Mesendoderm (in vitro differentiated cells): ENCODE measurements around the gene CBX8.

Experiments used
- DNase-seq: peaks from one replicate; pipeline ENCODE4 v3.0.0; 2013
- H2AK5ac ChIP-seq: 2 replicates; pipeline ENCODE4 v1.6.1; 2013; ENCODE audit warnings: low read length, inconsistent platforms
- H2BK120ac ChIP-seq: 2 replicates; pipeline ENCODE4 v1.6.1; 2013; ENCODE audit warnings: low read depth, mild to moderate bottlenecking, low read length, moderate library complexity, mixed read lengths
- H2BK15ac ChIP-seq: replicated peaks from 2 replicates; pipeline ENCODE4 v1.6.1; 2013; ENCODE audit warnings: low read depth, mild to moderate bottlenecking, moderate library complexity
- H2BK5ac ChIP-seq: 2 replicates; pipeline ENCODE4 v1.6.1; 2013; ENCODE audit warnings: low read length, inconsistent platforms
- H3K18ac ChIP-seq: 2 replicates; pipeline ENCODE4 v1.6.1; 2013; ENCODE audit warnings: mild to moderate bottlenecking, low read length, mixed read lengths
- H3K23ac ChIP-seq: one replicate; pipeline ENCODE4 v1.6.1; 2013; ENCODE audit warnings: low read length
- H3K27ac ChIP-seq: 2 replicates; pipeline ENCODE4 v1.5.1; 2013; ENCODE audit warnings: low read depth, mild to moderate bottlenecking, inconsistent platforms, low read length, moderate library complexity
- H3K27me3 ChIP-seq: 2 replicates; pipeline ENCODE4 v1.6.1; 2013; ENCODE audit warnings: low read length, control low read depth, mild to moderate bottlenecking, inconsistent platforms; ENCODE audit not compliant: insufficient read depth, poor library complexity
- H3K36me3 ChIP-seq: 2 replicates; pipeline ENCODE4 v1.6.1; 2013; ENCODE audit warnings: low read length, inconsistent platforms; ENCODE audit not compliant: control insufficient read depth, insufficient read depth
- H3K4ac ChIP-seq: one replicate; pipeline ENCODE4 v1.6.1; 2013; ENCODE audit warnings: low read depth, mild to moderate bottlenecking, low read length, moderate library complexity
- H3K4me1 ChIP-seq: 2 replicates; pipeline ENCODE4 v1.6.1; 2013; ENCODE audit warnings: low read depth, low read length, inconsistent platforms; ENCODE audit not compliant: control insufficient read depth
- H3K4me2 ChIP-seq: 2 replicates; pipeline ENCODE4 v1.6.1; 2013; ENCODE audit warnings: low read length
- H3K4me3 ChIP-seq: 2 replicates; pipeline ENCODE4 v1.5.1; 2013; ENCODE audit warnings: mild to moderate bottlenecking, low read length
- H3K56ac ChIP-seq: one replicate; pipeline ENCODE4 v1.6.1; 2013; ENCODE audit warnings: low read length
- H3K79me1 ChIP-seq: 2 replicates; pipeline ENCODE4 v1.6.1; 2013; ENCODE audit warnings: low read length, inconsistent platforms
- H3K79me2 ChIP-seq: 2 replicates; pipeline ENCODE4 v1.6.1; 2013; ENCODE audit warnings: mild to moderate bottlenecking, low read length; ENCODE audit not compliant: control insufficient read depth, insufficient read depth
- H3K9ac ChIP-seq: 2 replicates; pipeline ENCODE4 v1.6.1; 2013; ENCODE audit warnings: low read length, inconsistent platforms
- H4K5ac ChIP-seq: one replicate; pipeline ENCODE4 v1.6.1; 2013; ENCODE audit warnings: low read length
- H4K8ac ChIP-seq: one replicate; pipeline ENCODE4 v1.6.1; 2013; ENCODE audit warnings: low read depth, mild to moderate bottlenecking, control low read depth, low read length, moderate library complexity
- WGBS: extraction: QIAGEN DNeasy Blood & Tissue Kit; methylation state at CpG from one replicate; pipeline ENCODE4 v1.1.7; 2013; ENCODE audit warnings: low lambda C conversion rate, missing lambda C conversion rate; ENCODE audit not compliant: insufficient coverage; ENCODE audit errors: extremely low coverage; 5-methylcytosine and 5-hydroxymethylcytosine counted together

Gene CBX8

GRCh38 chr17:79824234-79824633 is 27.4 kb upstream of the CBX8 start:
- H3K4me2 ChIP-seq, result no peak overlapping the region
- H3K36me3 ChIP-seq, result no peaks in the 10 kb centered on the region
- no peak overlapping the region for H3K27ac ChIP-seq
- H3K27me3 ChIP-seq, result peaks cover 6% of the 10 kb centered on the region
- H3K4me1 ChIP-seq, result no peaks in the 10 kb centered on the region
- H4K5ac ChIP-seq, result no peak overlapping the region
- H2BK5ac ChIP-seq, result no peak overlapping the region
- H3K79me1 ChIP-seq, result no peaks in the 10 kb centered on the region
- WGBS, result no CpG with 5 or more reads among the region's 17 CpGs
- H3K18ac ChIP-seq, result no peak overlapping the region
- H2AK5ac ChIP-seq, result no peak overlapping the region
- H2BK120ac ChIP-seq, result no peak overlapping the region
- no peaks in the 10 kb centered on the region for H3K79me2 ChIP-seq
- H3K23ac ChIP-seq, result no peak overlapping the region
- no peak overlapping the region for H3K4me3 ChIP-seq
- no peak overlapping the region for H3K9ac ChIP-seq
- H4K8ac ChIP-seq, result no peak overlapping the region
- no peak for DNase-seq
- H3K56ac ChIP-seq, result no peak overlapping the region
- no peak overlapping the region for H2BK15ac ChIP-seq
- H3K4ac ChIP-seq, result no peak overlapping the region

GRCh38 chr17:79822583-79823124 is 25.8 kb upstream of the CBX8 start:
- WGBS, result no CpG with 5 or more reads among the region's 17 CpGs
- no peak overlapping the region for H3K18ac ChIP-seq
- H3K27me3 ChIP-seq, result peaks cover 15% of the 10 kb centered on the region

GRCh38 chr17:79821331-79822095 is 24.6 kb upstream of the CBX8 start:
- Histone ChIP-seq H3K4me3 (no peak overlapping the region), H2BK120ac (no peak overlapping the region), H3K56ac (no peak overlapping the region), H3K4me2 (no peak overlapping the region), H3K27me3 (peaks cover 27% of the 10 kb centered on the region), H3K79me2 (no peaks in the 10 kb centered on the region), H3K23ac (no peak overlapping the region), H3K79me1 (no peaks in the 10 kb centered on the region), H3K27ac (no peak overlapping the region), H4K8ac (no peak overlapping the region), H3K36me3 (no peaks in the 10 kb centered on the region), H3K4ac (no peak overlapping the region), H3K9ac (no peak overlapping the region), H2AK5ac (no peak overlapping the region), H4K5ac (no peak overlapping the region), H2BK5ac (no peak overlapping the region), H2BK15ac (no peak overlapping the region), H3K4me1 (no peaks in the 10 kb centered on the region), H3K18ac (no peak overlapping the region)
- no CpG with 5 or more reads among the region's 12 CpGs for WGBS
- DNase-seq, result no peak

More at GRCh38 chr17:79822583-79823124, 25.8 kb upstream of the CBX8 start:
- H4K5ac ChIP-seq, result no peak overlapping the region
- no peak overlapping the region for H3K9ac ChIP-seq
- no peak overlapping the region for H3K56ac ChIP-seq
- no peak overlapping the region for H2BK15ac ChIP-seq
- H4K8ac ChIP-seq, result no peak overlapping the region
- H3K79me2 ChIP-seq, result no peaks in the 10 kb centered on the region
- no peak overlapping the region for H2AK5ac ChIP-seq
- H3K23ac ChIP-seq, result no peak overlapping the region
- no peak overlapping the region for H3K4me2 ChIP-seq
- no peak overlapping the region for H3K4me3 ChIP-seq
- no peak overlapping the region for H2BK5ac ChIP-seq
- no peaks in the 10 kb centered on the region for H3K79me1 ChIP-seq
- DNase-seq, result no peak
- no peak overlapping the region for H3K27ac ChIP-seq
- no peaks in the 10 kb centered on the region for H3K4me1 ChIP-seq
- H3K4ac ChIP-seq, result no peak overlapping the region
- H2BK120ac ChIP-seq, result no peak overlapping the region
- H3K36me3 ChIP-seq, result no peaks in the 10 kb centered on the region

- no peak overlapping the region for H3K18ac ChIP-seq
- no peaks in the 10 kb centered on the region for H3K79me2 ChIP-seq
- no peak overlapping the region for H2BK120ac ChIP-seq
- no peak overlapping the region for H3K4me3 ChIP-seq
- peaks cover 32% of the 10 kb centered on the region for H3K27me3 ChIP-seq
- H3K27ac ChIP-seq, result no peak overlapping the region
- no peak overlapping the region for H4K5ac ChIP-seq
- H2BK5ac ChIP-seq, result no peak overlapping the region
- no peak overlapping the region for H3K4me2 ChIP-seq
- H3K79me1 ChIP-seq, result no peaks in the 10 kb centered on the region
- no peak overlapping the region for H3K23ac ChIP-seq
- H3K36me3 ChIP-seq, result no peaks in the 10 kb centered on the region
- no peak for DNase-seq
- no CpG with 5 or more reads among the region's 4 CpGs for WGBS
- H4K8ac ChIP-seq, result no peak overlapping the region
- H3K9ac ChIP-seq, result no peak overlapping the region
- H2AK5ac ChIP-seq, result no peak overlapping the region
- no peak overlapping the region for H2BK15ac ChIP-seq
- H3K56ac ChIP-seq, result no peak overlapping the region
- H3K4ac ChIP-seq, result no peak overlapping the region
- no peaks in the 10 kb centered on the region for H3K4me1 ChIP-seq
Observed at GRCh38 chr17:79820959-79821330, 24.1 kb upstream of the CBX8 start.

- Histone ChIP-seq H2BK15ac (no peak overlapping the region), H3K9ac (no peak overlapping the region), H3K4me1 (no peaks in the 10 kb centered on the region), H2BK5ac (no peak overlapping the region), H3K18ac (no peak overlapping the region), H4K8ac (no peak overlapping the region), H3K4ac (no peak overlapping the region), H3K27me3 (peaks cover 45% of the 10 kb centered on the region), H3K79me2 (no peaks in the 10 kb centered on the region), H3K23ac (no peak overlapping the region), H3K56ac (no peak overlapping the region), H3K27ac (no peak overlapping the region), H3K4me2 (no peak overlapping the region), H3K36me3 (no peaks in the 10 kb centered on the region), H2BK120ac (no peak overlapping the region), H3K79me1 (no peaks in the 10 kb centered on the region), H4K5ac (no peak overlapping the region), H3K4me3 (no peak overlapping the region), H2AK5ac (no peak overlapping the region)
- DNase-seq, result no peak
- no CpG with 5 or more reads among the region's 13 CpGs for WGBS
Observed at GRCh38 chr17:79819534-79820276, 22.8 kb upstream of the CBX8 start.
